SK-N-MC (cell line): ENCODE results near the gene NUDT4B.
"Not testable (repeated sequence)": the region's sequence is repeated elsewhere in the genome, so short reads cannot be mapped to it uniquely, and the experiment has no call there.

Source experiments
- DNase-seq: peaks from one replicate; pipeline ENCODE4 v3.0.0-alpha.2; 2011; ENCODE audit warnings: low read depth, low spot score
- H3K27ac ChIP-seq: fragments of 200-600 bp; sonication (generic); 2 replicates; pipeline ENCODE4 v1.5.1; 2016; ENCODE audit warnings: mixed run types
- H3K36me3 ChIP-seq: fragments of 200-600 bp; sonication (generic); 2 replicates; pipeline ENCODE4 v1.6.1; 2017; ENCODE audit warnings: antibody characterized with exemption, low read length, mixed read lengths; ENCODE audit not compliant: insufficient read depth
- H3K4me3 ChIP-seq: fragments of 200-600 bp; sonication (generic); 2 replicates; pipeline ENCODE4 v1.5.1; 2016
- H3K9ac ChIP-seq: fragments of 200-600 bp; sonication (generic); 2 replicates; pipeline ENCODE4 v1.8.0; 2017; ENCODE audit warnings: mixed run types, mixed read lengths; ENCODE audit not compliant: insufficient read length
- H3K9me3 ChIP-seq: fragments of 200-600 bp; sonication (generic); 2 replicates; pipeline ENCODE4 v1.6.1; 2017; ENCODE audit warnings: low read depth, mild to moderate bottlenecking, antibody characterized with exemption, low read length, moderate library complexity, mixed read lengths

NUDT4B gene

DNA sequence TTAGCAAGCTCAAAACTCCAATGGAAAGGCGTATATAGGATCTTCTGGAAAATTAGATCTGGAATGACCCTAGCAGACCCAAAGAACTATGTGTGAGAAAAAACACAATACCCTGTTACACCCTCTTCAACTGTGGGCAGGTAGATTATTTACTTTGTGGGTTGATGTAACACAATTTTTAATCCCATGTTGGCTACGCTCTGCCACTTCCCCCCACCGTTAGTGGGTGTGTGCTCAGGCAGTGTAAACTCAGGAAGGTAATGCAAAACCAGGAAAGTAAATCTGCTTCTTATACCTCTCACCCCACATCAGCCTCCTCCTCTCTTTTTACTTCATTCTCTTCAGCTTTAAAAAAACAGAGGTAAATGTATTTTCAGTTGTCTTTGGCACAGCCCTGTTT, 23.7 kb upstream of the NUDT4B start:
- not testable (repeated sequence) for H3K4me3 ChIP-seq, H3K9me3 ChIP-seq, H3K27ac ChIP-seq, DNase-seq, H3K36me3 ChIP-seq, H3K9ac ChIP-seq

DNA sequence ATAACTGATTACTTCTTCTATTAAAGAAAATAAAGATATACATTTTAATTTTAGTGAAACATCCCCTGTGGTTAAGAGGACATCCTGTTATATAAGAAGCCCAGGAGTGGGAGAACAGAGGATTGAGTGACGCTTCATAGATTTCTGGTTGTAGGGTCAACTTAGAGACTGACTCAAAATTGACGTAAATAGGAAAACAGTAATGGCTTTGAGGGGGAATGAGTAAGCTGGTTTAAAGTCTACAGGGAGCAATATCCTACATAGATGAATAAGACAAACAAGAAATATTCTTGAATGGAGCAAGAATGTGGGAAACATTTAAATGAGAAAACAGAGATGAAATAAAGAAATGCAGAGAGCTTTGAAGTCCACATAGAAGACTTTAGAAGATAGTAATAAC, 20.7 kb upstream of the NUDT4B start:
- not testable (repeated sequence) for H3K4me3 ChIP-seq, H3K36me3 ChIP-seq, DNase-seq, H3K27ac ChIP-seq, H3K9me3 ChIP-seq, H3K9ac ChIP-seq

DNA sequence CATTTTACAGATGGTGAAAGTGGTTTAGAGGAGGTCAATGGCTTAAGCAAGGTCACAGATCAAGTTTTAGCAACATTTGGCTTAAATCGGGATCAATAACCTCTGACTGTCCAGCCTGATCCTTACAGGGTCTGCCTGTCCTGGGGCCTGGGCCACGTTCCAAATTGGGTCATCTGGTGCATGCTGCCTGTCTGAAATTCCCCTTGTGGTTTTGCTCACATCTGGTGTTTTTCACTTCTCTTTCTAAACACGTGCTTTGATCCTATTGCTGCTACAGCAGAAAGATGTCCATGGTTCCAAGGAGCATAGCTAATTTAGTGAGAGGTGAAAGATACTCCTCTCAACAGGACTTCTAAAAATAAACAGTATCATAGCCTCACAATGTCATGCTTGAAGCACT, 19.4 kb upstream of the NUDT4B start:
- not testable (repeated sequence) for H3K9me3 ChIP-seq, H3K36me3 ChIP-seq, H3K27ac ChIP-seq, H3K4me3 ChIP-seq, DNase-seq, H3K9ac ChIP-seq

DNA sequence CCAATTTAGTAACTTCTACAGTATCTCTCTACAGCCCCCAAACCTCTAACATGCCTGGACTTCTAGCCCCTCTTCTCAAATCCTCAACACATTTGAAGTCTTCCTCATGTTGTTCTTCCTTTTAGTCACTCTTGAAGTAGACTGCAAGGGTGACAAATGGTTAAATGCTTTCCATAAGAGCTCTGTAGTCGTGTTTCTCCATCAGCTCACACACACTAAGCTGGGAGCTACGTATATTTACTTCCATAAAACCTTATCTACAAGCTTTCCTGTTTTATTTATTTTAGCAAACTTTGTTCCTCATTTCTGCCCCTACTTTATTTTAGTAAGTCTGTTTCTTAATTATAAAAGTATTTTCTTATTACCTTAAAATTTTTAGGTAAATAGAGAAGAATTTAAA, 19.0 kb upstream of the NUDT4B start:
- not testable (repeated sequence) for H3K9me3 ChIP-seq, H3K9ac ChIP-seq, H3K27ac ChIP-seq, H3K36me3 ChIP-seq, H3K4me3 ChIP-seq, DNase-seq

DNA sequence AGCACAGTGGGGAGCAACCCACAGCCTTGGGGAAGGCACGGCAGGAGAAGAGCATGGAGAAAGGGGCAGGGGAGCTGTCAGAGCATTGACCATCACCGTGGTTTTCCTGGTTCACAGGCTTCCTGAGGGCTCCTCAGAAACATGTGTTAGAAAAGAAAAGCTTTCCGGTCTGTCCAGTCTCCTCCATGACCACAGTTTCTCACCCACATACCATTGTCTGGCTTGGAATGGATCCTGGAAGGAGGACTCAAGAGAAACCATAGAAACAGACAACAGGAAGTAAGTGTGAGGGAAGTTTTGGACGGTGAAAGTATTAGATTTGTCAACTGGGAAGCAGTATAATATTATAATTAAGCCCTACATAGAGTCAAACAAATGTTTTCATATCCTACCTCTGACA, 16.3 kb upstream of the NUDT4B start:
- not testable (repeated sequence) for H3K9me3 ChIP-seq, DNase-seq, H3K36me3 ChIP-seq, H3K4me3 ChIP-seq, H3K27ac ChIP-seq, H3K9ac ChIP-seq

DNA sequence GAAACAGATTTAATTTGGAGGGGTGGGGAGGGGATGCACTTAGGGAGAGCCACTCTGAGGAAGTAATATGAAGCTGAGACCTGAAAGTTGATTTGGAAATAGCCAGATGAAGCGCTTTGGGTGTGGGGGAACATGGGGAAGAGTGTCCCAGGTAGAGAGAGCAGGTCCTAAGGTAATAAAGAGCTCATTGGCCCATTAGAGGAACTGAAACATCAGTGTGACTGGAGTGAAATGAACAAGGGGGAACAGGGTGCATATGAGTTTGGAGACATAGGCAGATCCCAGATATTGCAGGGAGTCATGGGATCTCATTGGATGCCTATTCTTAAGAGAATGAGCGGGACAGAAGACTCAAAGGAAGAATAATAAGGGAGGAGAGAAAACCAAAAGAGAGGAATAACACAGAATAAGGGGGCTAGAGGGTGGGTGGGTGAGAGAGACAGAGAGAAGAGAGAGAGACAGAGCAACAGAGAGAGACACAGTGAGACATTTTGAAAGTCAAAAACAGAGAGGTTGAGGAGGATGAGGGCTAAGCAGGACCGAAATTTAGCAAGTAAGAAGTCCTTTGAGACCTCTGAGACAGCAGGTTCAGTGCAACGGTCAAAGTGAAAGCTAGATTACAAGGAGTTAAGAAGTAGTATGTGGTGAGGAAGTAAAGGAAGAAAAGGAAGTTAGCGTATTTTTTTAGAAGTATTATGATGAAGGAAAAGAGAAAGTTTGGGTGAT, 14.8 kb upstream of the NUDT4B start:
- not testable (repeated sequence) for DNase-seq, H3K9me3 ChIP-seq, H3K4me3 ChIP-seq, H3K27ac ChIP-seq, H3K36me3 ChIP-seq, H3K9ac ChIP-seq

DNA sequence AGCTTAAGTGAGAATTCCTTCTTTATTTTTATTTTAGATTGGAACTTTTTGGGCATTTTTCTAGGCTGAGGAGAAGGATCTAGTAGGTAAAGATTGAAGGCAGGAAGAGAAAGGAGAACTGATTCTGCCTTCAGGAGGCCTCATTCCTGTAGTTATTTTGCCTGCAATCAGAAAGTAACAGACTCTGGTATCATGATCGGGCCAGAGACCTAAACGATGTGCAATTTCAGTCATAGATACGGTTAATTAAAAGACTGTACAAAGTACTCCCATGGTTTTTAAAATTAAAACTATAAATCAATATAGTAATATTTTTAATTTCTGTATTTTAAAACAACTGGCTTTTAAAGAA, 14.3 kb upstream of the NUDT4B start:
- H3K27ac ChIP-seq, H3K4me3 ChIP-seq, H3K9ac ChIP-seq, H3K36me3 ChIP-seq, H3K9me3 ChIP-seq, DNase-seq: not testable (repeated sequence)

DNA sequence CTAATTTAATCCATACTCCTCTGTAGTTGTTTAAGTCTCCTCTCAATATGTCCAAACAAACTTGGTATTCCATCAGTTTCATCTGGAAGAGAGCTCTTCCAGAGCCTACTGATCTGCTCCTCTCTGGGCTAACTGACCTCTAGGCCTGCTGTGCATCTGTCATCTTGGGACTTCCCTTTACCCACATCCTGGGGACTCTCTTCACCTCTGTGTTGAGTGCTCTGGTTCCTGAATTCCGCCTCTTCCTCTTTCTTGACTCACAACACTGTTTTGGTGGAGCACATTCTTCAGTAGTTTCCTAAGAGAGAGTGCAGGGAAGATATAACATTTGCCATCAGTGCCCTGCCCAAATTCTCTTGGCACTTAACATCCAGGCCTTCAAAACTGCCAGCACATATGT, 13.0 kb upstream of the NUDT4B start:
- not testable (repeated sequence) for H3K36me3 ChIP-seq

DNA sequence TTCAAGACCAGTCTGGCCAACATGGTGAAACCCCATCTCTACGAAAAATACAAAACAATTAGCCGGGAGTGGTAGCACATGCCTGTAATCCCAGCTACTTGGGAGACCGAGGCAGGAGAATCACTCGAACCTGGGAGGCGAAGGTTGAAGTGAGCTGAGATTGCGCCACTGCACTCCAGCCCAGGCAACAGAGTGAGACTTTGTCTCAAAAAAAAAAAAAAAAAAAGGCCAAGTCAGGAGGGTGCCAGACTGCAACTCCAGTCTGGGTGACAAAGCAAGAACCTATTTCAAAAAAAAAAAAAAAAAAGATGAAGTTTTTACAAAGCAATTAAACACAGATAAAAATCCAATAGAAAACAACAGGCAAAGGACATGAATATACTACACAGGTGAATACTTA, 9.9 kb upstream of the NUDT4B start:
- H3K9me3 ChIP-seq, H3K4me3 ChIP-seq, H3K27ac ChIP-seq, H3K9ac ChIP-seq, DNase-seq, H3K36me3 ChIP-seq: not testable (repeated sequence)

More for the DNA sequence above, 13.0 kb upstream of the NUDT4B start:
- not testable (repeated sequence) for H3K27ac ChIP-seq, H3K9ac ChIP-seq, H3K9me3 ChIP-seq, DNase-seq, H3K4me3 ChIP-seq

DNA sequence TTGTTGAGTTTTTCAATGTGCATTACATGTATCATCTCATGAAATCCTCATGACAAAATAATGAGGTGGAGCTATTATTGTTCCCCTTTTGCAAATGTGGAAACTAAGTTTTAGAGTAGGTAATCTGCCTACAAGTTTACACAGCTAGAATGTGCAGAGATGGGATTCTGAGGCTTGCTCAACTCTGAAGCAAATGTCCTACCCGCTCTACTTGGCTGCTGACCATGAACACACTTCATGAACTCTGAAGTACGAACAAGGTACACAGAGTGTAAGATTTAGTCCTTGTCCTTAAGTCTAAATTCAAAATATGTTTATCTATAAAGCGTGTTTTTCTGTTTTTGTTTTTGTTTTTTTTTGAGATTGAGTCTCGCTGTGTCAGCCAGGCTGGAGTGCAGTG, 5.4 kb upstream of the NUDT4B start:
- H3K27ac ChIP-seq, H3K4me3 ChIP-seq, H3K9me3 ChIP-seq, H3K36me3 ChIP-seq, DNase-seq, H3K9ac ChIP-seq: not testable (repeated sequence)

DNA sequence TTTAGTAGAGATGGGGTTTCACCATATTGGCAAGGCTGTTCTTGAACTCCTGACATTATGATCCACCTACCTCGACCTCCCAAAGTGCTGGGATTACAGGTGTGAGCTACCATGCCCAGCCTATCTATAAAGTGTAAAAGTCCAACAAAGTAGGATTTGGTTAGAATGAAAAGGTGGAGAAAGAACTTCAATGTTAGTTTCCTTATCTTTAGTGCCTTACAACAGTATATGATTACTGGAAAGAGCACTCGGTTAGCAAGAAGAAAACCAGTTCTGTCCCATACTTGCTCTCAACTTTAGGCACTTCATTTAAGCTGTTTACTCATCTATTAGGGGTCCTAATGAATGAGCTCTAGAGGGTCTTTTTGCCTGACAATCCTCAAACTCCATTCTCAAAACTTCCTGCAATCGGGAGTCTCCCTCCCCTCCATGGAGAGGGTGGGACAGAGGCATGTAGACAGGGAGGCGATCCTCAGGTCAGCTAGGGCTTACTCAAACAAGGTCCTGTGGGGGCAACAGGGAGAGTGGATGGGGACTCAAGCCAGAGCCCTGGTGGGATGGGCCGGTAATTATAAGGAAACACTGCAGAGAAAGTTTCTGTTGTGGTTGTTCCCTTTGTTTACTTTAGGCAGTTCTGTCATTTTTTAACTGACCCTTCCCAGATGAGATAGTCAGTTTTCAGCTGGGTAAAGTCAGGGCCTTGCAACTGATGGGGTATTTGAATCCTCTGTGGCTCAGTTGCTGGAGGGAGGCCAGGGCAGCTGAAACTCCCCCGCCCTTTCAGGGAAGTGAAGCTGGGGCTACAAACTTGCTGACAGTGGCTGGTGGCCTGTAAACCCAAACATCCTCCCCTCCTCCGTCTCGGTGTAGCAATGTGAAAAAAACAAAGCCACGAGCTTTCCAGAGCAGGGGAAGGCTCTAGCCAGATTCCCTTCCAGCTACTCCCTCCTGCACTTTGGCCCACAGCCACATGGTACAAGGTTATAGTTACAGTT, 4.6 kb upstream of the NUDT4B start:
- DNase-seq, H3K9ac ChIP-seq: not testable (repeated sequence)

DNA sequence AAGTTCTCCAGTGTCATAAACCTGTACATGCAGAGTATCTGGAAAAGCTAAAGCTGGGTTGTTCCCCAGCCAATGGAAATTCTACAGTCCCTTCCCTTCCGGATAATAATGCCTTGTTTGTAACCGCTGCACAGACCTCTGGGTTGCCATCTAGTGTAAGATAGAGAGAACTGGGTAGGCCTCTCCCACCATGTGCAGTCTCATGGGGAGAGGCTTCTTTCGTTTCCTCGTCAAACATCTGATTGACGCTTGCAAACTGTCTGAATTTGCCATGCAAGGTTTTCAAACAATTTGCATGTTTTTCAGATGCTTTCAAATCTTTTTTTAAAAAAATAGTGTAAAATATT, 734 bp downstream of the NUDT4B start:
- not testable (repeated sequence) for H3K9ac ChIP-seq, H3K9me3 ChIP-seq, H3K27ac ChIP-seq, DNase-seq, H3K36me3 ChIP-seq, H3K4me3 ChIP-seq

More for the DNA sequence above, 4.6 kb upstream of the NUDT4B start:
- not testable (repeated sequence) for H3K9me3 ChIP-seq, H3K4me3 ChIP-seq, H3K27ac ChIP-seq, H3K36me3 ChIP-seq

DNA sequence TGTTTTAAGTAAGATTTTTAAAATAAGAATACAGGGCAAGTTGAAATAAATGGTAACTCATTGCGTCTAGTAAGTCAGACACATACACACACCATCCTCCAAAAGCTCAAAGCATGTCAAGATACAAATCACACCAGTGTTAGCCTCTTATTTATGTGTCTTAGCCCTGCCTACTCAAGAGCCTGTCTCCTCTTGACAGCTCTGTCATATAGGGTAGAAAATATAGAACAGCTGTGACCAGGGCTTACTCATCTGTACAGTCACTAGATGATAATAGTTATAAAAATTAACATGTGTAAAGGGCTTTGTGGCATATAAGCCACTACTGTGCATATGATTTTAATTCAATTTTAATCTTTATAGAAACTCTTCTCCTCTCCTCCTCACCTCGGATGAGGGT, 7.7 kb downstream of the NUDT4B start:
- not testable (repeated sequence) for H3K27ac ChIP-seq, H3K9me3 ChIP-seq, H3K9ac ChIP-seq, H3K4me3 ChIP-seq, H3K36me3 ChIP-seq, DNase-seq

DNA sequence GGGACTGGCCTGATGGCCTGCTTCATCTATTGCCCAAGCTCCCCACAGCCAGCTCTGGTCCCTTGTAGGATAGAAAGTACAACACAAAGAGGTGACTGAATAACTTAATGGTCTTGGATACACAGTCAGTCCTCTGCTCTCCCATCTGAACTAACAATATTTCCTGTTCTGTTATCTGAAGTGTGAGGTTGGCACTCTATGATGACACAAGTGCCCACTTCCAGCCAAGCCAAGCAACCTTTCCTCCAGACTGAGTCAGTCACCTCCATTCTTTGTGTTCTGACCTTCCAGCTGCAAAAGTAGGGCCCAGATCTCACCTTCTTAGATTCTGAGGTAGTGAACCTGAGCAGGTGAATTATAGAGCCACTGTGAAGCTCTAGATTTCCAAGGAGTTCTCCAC, 8.9 kb downstream of the NUDT4B start:
- H3K4me3 ChIP-seq, H3K9ac ChIP-seq, DNase-seq, H3K27ac ChIP-seq, H3K9me3 ChIP-seq, H3K36me3 ChIP-seq: not testable (repeated sequence)

DNA sequence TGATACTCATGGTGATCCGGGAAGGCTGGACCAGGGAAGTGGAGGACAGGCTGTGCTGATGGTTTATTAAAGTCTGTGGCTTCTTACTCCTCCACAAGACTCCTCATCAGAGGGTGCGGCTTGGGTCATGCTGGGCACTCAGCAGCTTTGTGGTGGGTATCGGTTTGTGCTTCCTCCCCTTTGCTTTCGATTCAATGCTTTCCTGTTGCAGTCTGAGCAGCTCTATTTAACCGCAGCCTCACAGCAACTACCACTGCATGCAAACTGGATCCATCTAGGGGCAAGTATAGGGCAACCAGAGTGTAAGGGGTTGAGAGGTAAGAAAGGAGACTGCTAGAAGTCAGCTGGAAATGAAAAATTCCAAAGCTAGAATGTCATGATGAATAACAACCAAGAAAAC, 9.8 kb downstream of the NUDT4B start:
- not testable (repeated sequence) for H3K4me3 ChIP-seq, H3K9ac ChIP-seq, H3K36me3 ChIP-seq, H3K27ac ChIP-seq, H3K9me3 ChIP-seq, DNase-seq
